Caki2 (cell line): Measurements from ENCODE around the gene DESI1. TPM values are rescaled to one million over a fixed set of nuclear protein-coding genes. Genes with fewer than 3 reads are reported as not detected.
"Not testable (repeated sequence)": the region's sequence is repeated elsewhere in the genome, so short reads cannot be mapped to it uniquely, and the experiment has no call there.

ENCODE experiments used
- DNase-seq: peaks from one replicate; pipeline ENCODE4 v3.0.0-alpha.2; 2015; ENCODE audit warnings: low read depth
- in situ Hi-C: cut with HindIII; loops from 2 replicates; pipeline ENCODE4 v1.10.0; 2016; ENCODE audit warnings: low sequenced_read_pairs, low pct_unique_long_range_greater_than_20kb, mixed read lengths
- total RNA-seq: library from RNA; depleted of rRNA; stranded (reverse); fragments of >200 nt; shearing (Covaris generic); gene quantifications from 2 replicates; pipeline ENCODE4 v1.2.3, GENCODE V29; 2014; ENCODE audit warnings: low replicate concordance; rRNA removed

DESI1 gene
- 40.2 and 58.5 TPM in 2 replicates for total RNA-seq

DNA sequence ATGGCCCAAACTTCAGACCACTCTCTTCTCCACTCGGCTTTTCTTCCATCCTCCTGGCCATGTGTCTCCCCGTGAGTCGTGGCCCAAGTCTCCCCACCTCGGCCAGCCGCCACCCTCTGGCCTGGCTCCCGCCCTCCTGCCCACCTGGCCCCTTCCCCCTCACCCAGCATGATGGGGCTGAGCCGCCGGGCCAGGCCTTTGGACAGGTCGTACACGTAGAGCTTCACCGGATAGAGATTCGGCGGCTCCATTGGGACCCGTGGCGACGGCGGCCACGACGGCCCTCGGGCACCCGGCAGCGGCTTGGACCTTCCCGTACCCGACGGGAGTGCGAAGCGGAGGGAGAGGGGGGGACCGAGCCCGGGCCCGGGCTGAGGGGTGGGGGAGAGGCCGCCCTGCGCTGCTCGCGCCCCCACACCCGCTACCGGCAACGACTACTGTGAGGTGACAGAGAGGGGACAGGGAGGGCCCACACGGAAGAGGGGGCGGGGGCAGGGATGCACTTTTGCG lies at the start of gene DESI1:
Gene DESI1, minus strand, starts transcription at position 455 of the 510 bp plus-strand sequence. Its CDS starts 204 bp downstream, at position 251.
- in situ Hi-C loops: no loop called here
- DNase-seq: no peak

DNA sequence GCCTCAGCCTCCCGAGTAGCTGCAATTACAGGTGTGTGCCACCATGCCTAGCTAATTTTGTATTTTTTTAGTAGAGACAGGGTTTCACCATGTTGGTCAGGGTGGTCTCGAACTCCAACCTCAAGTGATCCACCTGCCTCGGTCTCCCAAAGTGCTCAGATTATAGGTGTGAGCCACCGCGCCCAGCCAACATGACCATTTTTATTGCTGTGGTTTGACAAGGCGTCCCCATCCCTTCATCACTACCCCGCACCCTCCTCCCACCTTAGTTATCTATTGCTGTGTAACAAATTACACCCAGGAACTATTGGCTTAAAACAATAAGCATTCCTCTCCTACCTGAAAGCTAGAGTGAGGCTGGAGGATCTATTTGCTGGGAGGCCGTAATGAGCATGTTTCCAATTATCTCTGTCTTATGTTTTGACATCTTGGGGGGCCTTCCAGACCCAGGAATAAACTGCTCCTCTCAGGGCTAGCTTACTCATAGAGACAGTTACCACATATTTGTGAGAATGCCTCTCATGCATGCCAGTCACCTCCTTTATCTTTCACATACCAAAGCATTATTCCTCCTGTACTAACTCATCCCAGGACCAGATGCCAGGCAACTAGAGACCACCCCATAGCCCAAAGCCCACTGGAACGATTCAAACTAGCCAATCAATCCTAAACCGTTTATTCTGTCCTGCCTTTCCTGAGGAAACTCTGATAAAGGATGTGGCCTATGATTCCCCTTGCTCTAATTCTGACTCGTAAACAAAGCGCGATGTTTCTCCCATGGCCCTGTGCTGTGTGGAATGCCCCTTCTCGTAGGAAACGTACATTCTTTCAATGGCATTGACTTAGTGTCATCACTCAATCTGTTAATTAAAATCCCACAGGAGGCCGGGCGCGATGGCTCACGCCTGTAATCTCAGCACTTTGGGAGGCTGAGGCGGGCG lies 48.4 kb upstream of the DESI1 start:
- in situ Hi-C loops: no loop called here
- peak; percentile 85 for DNase-seq

- in situ Hi-C loops: no loop called here
- no peak for DNase-seq
Observed at GRCh38 chr22:41664951-41665350, 44.1 kb upstream of the DESI1 start.

DNA sequence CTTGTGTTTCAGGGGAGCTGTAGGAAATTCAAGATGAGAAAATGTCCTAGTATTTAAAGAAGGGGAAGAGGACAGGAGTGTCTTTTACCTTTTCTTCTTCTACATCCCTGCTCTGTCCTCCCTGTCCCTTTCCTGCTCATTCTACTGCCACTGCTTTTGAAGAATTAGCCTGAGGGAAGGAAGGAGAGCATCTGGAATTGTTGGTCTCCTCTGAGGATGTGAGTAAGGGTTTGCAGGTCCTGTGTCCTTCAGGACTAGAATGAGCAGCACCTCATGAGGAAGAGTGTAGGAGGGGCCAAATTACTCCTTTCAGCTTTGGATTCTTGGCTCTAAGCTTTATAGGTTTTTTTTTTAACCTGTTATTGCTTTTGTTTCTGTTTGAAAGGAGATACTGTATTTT lies 43.6 kb upstream of the DESI1 start:
- in situ Hi-C loops: no loop called here
- DNase-seq: no peak

DNA sequence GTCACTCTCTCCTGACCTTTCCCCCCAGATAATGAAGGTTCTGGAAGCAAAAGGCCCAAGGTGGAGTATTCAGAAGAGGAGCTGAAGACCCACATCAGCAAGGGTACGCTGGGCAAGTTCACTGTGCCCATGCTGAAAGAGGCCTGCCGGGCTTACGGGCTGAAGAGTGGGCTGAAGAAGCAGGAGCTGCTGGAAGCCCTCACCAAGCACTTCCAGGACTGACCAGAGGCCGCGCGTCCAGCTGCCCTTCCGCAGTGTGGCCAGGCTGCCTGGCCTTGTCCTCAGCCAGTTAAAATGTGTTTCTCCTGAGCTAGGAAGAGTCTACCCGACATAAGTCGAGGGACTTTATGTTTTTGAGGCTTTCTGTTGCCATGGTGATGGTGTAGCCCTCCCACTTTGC lies 42.8 kb upstream of the DESI1 start:
- DNase-seq, in situ Hi-C loops: not testable (repeated sequence)

DNA sequence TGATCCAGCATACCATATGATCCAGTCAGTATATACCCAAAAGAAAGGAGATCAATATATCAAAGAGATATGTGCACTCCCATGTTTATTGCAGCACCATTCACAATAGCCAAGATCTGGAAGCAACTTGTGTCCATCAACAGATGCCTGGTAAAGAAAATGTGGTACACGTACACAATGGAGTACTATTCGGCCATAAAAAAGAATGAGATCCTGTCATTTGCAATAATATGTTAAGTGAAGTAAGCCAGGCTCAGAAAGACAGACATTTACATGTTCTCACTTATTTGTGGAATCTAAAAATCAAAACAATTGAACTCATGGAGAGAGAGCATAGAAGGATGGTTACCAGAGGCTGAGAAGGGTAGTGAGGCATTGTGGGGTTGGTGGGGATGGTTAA lies 40.9 kb upstream of the DESI1 start:
- DNase-seq: no peak
- in situ Hi-C loops: no loop called here

DNA sequence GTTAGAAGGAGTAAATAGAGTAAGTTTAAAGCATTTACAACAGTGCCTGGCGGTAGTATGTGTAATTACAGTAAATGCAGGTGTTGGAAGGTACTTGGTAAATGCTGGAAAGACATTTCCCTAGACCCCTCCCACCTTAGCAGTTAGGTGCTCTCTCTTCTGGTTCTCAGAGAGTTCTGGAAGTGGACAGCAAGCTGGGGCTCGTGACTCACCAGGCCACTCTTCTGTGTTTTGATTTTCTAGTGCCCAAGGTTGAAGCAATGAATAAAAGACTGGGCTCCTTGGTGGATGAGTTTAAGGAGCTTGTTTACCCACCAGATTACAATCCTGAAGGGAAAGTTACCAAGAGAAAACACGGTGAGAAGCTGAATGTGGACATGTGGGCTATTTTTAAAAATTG lies 40.2 kb upstream of the DESI1 start:
- no peak for DNase-seq
- in situ Hi-C loops: no loop called here

DNA sequence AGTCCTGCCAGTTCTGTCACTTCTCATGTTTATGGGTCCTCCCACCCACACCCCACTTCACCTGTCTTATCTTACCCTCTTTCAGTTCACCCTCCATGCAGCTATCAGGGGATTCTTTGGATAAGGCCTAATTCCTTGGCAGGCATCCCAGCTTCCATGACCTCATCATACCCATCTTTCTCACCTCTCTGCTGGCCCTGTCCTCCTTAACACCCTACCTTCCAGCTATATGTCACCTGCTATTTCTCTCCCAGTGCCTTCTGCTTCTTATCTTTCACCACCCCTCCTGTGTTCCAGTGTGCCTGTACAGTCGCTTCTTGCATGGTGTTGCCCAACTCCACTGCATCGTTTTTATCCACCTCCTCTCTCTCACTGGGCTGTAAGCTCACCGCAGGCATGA lies 39.6 kb upstream of the DESI1 start:
- DNase-seq: no peak
- in situ Hi-C loops: no loop called here

DNA sequence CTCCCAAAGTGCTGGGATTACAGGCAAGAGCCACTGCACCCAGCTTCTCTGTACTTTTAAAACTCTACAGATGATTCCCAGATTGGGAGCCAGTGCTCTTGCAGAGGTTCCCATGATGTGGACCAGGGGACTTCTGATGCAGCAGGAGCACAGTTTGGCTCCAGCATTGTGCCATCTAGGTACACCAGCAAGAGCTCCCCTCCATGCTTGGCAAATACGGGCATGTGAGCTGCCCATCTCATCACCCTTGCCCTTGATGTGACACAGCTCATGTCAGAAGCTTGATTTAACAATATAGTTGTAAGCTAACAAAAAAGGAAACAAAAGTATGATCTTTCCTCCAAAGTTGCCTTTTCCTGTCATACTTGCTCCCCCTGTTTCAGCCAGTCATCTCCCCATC lies 39.1 kb upstream of the DESI1 start:
- DNase-seq: no peak
- in situ Hi-C loops: no loop called here

GRCh38 chr22:41658869-41659268 lies 38.0 kb upstream of the DESI1 start:
- in situ Hi-C loops: no loop called here
- no peak for DNase-seq

GRCh38 chr22:41657709-41658108 lies 36.9 kb upstream of the DESI1 start:
- no peak for DNase-seq
- in situ Hi-C loops: no loop called here

GRCh38 chr22:41656556-41656955 lies 35.7 kb upstream of the DESI1 start:
- no peak for DNase-seq
- in situ Hi-C loops: no loop called here

DNA sequence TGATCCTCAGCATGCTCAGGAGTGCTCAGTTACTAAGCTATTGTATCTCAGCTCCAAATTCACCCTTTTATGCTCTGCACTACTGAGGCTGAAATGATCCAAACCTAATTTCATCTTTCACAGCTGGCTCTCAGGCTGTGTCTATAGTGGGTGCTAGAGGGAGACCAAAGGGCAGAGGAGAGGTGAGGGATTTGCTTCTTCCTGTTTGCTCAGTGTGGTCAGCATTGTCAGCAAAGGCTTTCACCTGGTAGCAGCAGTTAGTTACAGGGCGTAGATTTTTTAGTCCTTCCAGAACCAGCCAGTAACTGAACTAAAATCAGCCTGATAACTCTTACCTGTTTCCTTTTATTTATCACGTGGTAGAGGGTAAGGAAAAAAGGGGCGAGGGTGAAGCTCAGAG lies 33.5 kb upstream of the DESI1 start:
- no peak for DNase-seq
- in situ Hi-C loops: no loop called here

GRCh38 chr22:41650821-41651220 lies 30.0 kb upstream of the DESI1 start:
- in situ Hi-C loops: no loop called here
- no peak for DNase-seq

- in situ Hi-C loops: no loop called here
- no peak for DNase-seq
Observed at GRCh38 chr22:41650229-41650628, 29.4 kb upstream of the DESI1 start.

- no peak for DNase-seq
- in situ Hi-C loops: no loop called here
Observed at GRCh38 chr22:41648432-41648831, 27.6 kb upstream of the DESI1 start.

DNA sequence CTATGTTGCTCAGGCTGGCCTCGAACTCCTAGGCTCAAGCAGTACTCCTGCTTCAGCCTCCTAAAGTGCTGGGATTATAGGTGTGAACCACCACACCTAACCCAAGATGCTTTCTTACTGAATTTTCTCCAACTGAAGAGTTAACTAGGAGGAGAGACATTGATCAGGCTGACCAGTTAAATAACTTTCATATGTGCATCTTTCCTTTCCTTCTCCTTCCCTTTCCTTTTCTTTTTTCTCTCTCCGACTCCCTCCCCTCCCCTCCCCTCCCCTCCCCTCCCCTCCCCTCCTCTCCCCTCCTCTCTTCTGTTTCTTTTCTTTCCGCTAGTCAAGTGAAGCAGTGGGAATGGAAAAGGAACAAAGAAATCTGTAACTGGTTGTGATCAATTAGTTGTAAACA lies 26.9 kb upstream of the DESI1 start:
- in situ Hi-C loops: no loop called here
- DNase-seq: no peak

- in situ Hi-C loops: no loop called here
- no peak for DNase-seq
Observed at GRCh38 chr22:41642331-41643110, 21.7 kb upstream of the DESI1 start.

DNA sequence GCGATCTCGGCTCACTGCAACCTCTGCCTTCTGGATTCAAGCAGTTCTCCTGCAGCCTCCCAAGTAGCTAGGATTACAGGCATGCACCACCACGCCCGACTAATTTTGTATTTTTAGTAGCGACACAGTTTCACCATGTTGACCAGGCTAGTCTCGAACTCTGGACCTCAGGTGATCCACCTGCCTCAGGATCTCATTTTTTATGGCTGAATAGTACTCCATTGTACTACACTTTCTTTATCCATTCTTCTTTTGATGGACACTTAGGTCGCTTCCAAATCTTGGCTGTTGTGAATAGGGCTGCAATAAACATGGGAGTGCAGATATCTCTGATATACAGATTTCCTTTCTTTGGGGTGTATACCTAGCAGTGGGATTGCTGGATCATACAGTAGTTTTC lies 21.0 kb upstream of the DESI1 start:
- DNase-seq: no peak
- in situ Hi-C loops: no loop called here
